Activated naive CD4-positive, alpha-beta T cell (primary cell): ENCODE data around the gene CFAP100.

Experiments used
- DNase-seq, 4 experiments: peaks; one replicate each; lab custom pipeline; 2025; lab: John Stamatoyannopoulos, UW

CFAP100 gene

GRCh38 chr3:126421573-126422119 lies 26.9 kb downstream of the CFAP100 start:
- no peak for DNase-seq

GRCh38 chr3:126422121-126422520 lies 27.4 kb downstream of the CFAP100 start:
- DNase-seq, result no peak

- DNase-seq, result no peak
These were observed 27.9 kb downstream of the CFAP100 start for GRCh38 chr3:126422571-126423091.

GRCh38 chr3:126423191-126424038 lies 28.7 kb downstream of the CFAP100 start:
- no peak for DNase-seq

GRCh38 chr3:126424039-126424717 lies 29.5 kb downstream of the CFAP100 start:
- no peak for DNase-seq

- no peak for DNase-seq
These were observed 30.0 kb downstream of the CFAP100 start for GRCh38 chr3:126424751-126425150.

GRCh38 chr3:126431103-126431534 lies 36.4 kb downstream of the CFAP100 start:
- no peak for DNase-seq

- DNase-seq, result no peak
These were observed 37.8 kb downstream of the CFAP100 start for GRCh38 chr3:126432361-126433104.

GRCh38 chr3:126433105-126433430 lies 38.4 kb downstream of the CFAP100 start:
- no peak for DNase-seq

- DNase-seq, result no peak
These were observed 39.0 kb downstream of the CFAP100 start for GRCh38 chr3:126433496-126434263.

- DNase-seq, result no peak
These were observed 39.5 kb downstream of the CFAP100 start for GRCh38 chr3:126434264-126434590.

- no peak for DNase-seq
These were observed 40.3 kb downstream of the CFAP100 start for GRCh38 chr3:126434931-126435411.

GRCh38 chr3:126435456-126436315 lies 41.0 kb downstream of the CFAP100 start:
- DNase-seq, result no peak

GRCh38 chr3:126436826-126437717 lies 42.4 kb downstream of the CFAP100 start:
- DNase-seq, result no peak

GRCh38 chr3:126438186-126438585 lies 43.5 kb downstream of the CFAP100 start:
- no peak for DNase-seq

GRCh38 chr3:126438746-126439145 lies 44.0 kb downstream of the CFAP100 start:
- no peak for DNase-seq

GRCh38 chr3:126439346-126439967 lies 44.7 kb downstream of the CFAP100 start:
- DNase-seq, result no peak

GRCh38 chr3:126439968-126440708 lies 45.4 kb downstream of the CFAP100 start:
- no peak for DNase-seq
